HG03342 (cell line): Measurements from ENCODE around the gene CHRNA4.
"Not testable (repeated sequence)": the region's sequence is repeated elsewhere in the genome, so short reads cannot be mapped to it uniquely, and the experiment has no call there.

ENCODE experiments used
- ATAC-seq: cut with Tn5 transposase; IDR thresholded peaks from one replicate; pipeline ENCODE4 v1.9.1; 2021; ENCODE audit warnings: mild to moderate bottlenecking, moderate library complexity; ENCODE audit not compliant: unreplicated experiment

Gene CHRNA4

DNA sequence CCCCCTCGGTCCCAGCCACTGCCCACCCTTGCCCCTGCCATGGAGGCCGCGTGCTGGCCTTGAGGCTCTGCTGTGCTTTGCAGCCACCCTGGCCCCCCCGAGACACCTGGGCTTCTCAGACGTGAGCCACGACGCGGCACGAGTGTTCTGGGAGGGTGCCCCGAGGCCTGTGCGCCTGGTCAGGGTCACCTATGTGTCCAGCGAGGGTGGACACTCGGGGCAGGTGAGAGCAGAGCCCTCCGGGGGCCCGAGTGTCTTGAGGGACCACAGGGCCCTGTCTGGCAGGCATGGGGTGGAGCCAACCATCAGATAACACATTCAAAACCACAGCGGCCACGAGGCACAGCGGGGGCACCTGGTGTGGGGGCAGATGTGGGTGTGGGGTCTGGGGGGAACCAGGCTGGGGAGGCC is 49.3 kb downstream of the CHRNA4 start:
- ATAC-seq, result no peak

DNA sequence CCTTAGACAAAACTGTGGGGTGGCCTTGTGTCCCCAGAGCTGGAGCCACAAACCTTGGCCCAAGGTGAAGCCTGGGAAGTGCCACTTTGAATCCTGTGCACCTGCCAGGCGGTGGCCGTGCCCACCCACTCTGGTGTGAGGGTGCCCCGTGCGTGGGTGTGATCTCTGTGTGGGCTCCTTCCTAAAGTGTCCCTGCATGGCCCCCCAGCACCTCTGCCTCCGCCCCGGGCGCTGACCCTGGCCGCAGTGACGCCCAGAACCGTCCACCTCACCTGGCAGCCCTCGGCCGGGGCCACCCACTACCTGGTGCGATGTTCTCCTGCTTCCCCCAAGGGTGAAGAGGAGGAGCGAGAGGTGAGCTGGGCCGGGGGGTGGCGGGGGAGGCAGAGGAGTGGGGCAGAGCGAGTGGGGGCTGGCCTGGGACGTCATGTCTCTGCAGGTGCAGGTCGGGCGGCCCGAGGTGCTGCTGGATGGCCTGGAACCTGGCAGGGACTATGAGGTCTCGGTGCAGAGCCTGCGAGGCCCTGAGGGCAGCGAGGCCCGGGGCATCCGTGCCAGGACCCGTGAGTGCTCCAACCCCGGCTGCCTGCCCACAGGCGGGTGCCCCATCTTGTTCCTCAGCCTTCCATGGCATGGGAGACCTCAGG is 49.8 kb downstream of the CHRNA4 start:
- no peak for ATAC-seq

DNA sequence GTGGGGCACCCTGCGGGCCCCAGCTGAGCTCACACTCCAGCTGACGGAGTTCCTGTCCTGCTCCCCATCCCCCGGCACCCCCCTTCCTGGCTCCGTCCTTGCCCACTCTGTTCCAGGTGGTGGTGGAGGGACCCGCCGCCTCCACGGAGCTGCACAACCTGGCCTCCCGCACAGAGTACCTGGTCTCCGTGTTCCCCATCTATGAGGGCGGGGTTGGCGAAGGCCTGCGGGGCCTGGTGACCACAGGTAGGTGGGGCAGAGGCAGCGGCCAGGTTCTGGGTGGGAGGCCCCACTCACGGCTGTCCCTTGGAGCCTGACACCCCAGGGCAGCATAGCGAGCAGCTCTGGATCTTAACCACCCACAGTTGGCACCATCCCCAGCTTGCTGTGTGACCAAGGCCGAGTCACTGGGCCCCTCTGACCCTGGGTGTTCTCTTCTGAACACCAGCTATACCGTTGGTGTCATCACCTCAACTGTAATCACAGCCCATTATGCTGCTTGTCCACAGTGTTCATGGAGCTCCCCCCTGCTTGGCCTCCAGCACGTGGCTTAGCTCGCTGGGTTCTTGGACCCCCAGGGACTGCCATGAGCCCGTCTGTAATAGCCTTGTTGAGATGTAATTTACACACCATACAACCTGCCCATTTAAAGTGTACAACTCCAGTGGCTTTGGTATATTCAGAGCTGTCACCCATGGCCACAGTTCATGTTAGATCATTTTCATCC is 50.7 kb downstream of the CHRNA4 start:
- no peak for ATAC-seq

DNA sequence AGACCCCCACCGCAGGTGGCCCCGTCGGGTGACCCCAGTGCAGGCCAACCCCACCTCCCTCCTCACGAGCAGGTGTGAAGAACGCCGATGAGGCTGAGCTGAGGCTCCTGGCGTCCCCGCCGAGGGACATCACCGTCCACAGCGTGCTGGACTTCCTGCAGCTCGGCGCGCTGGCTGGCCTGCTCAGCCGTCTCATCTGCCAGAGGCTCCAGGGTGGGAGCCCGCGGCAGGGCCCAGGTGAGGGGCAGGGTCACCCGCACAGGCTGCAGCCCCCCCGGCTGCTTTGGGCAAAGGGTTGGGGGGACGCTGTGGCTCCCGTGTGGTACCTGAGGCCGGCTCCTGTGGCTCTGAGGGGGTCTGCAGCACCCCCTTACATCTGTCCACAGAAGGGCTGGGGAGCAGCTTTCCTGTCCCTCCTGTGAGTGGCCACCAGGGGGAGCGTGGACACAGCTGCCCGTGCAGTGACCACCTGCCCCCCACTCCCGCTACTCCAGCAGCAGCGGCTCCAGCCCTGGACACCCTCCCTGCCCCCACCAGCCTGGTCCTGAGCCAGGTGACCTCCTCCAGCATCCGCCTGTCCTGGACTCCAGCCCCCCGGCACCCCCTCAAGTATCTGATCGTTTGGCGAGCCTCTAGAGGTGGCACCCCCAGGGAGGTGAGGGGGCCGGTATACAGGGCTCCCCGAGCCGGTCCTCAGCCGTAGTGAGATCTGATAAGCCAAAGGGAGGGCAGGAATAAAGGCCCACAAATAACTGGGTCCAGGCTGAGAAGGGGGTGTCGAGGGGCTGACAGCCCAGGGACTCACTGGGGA is 51.7 kb downstream of the CHRNA4 start:
- no peak for ATAC-seq

DNA sequence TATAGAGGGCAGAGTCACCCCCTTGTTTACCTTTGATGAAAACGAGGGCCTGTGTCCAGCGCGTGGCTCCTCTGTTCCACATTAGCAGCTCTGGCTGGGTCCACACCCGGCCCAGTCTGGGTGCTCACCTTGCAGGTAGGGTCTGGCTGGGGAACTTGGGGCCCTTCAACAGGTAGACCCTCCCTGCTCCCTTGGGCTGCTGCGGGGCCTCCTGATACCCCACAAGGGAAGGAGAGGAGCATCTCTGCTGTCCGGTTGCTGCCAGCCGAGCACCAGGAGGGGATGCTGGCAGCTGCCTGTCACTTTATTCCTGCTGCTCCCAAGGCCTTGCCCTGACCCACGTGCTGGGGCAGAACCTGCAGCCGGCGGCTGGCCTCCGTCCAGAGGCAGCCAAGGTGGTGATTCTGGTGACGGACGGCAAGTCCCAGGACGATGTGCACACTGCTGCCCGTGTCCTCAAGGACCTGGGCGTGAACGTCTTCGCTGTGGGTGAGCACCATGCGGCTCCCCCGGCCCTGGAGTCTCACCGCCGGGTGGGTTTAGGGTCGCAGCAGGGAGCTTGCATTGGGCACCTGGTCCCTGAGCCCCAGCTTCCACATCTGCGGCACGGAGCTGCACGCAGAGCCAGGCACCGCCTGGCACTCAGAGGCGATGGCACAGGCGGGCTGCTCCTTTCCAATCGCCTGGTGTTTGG is 52.8 kb downstream of the CHRNA4 start:
- ATAC-seq, result no peak

DNA sequence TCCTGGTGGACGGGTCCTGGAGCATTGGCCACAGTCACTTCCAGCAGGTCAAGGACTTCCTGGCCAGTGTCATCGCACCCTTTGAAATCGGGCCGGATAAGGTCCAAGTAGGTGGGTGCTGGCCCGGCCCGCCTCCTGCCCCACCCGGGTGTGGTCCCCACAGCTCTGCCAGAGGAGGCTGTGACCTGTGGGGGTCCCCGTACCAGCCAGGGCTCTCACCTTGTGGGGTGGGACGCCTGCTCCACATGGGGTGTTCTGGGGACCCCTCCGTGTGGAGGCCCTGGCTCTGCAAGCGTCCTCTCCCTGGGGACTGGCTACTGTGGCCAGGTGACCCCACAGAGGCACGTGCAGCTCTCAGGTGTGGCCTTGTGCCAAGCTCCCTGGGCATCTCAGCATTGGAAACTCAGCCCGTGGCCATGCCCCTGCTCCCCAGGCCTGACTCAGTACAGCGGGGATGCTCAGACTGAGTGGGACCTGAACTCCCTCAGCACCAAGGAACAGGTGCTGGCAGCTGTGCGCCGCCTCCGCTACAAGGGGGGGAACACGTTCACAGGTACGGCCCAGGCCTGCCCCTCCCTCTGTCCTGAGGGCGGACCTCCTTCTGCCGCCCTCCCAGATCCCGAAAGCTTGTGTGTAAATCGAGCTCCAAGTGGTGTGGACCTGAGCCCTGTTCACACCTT is 53.5 kb downstream of the CHRNA4 start:
- no peak for ATAC-seq

DNA sequence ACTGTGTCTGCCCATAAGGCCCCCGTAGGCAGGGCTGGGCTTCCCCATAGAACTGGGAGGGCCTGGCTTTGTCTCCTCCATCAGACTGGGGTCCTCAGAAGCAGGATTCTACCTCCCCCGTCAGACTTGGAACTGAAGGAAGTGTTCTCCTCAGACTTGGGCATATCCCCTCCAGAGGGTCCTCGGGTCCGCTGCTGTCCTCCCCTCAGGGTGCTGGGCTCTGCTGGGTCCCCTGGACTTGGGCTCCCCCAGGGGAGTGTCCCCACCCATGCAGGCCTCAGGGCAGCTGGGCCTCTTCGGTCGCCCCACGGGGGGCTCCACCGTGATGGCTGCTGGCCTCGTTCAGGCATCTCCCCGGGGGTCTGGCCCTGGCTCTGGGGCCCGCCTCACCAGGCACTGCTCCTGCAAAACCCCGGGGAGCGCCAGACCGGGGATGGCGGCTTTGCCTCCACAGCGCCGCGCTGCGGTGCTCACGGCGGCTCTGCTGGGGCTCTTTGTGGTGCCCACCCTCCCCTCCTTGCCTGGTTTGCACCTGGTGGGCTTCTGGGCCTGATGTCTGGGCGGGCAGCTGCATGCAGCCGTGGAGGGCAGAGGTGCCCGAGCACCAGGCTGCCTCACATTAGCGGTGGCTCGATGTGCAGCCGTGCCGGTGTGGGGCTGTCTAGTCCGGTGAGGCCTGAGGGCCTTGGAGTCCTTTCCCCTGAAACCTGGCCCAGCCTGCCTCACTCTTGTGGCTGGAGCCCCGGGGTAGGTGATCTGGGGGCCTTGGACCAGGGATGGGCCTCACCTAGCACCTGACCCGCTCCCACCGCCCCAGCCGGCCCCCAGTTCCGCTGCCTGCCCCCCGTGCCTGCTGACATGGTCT is 54.2 kb downstream of the CHRNA4 start:
- no peak for ATAC-seq

DNA sequence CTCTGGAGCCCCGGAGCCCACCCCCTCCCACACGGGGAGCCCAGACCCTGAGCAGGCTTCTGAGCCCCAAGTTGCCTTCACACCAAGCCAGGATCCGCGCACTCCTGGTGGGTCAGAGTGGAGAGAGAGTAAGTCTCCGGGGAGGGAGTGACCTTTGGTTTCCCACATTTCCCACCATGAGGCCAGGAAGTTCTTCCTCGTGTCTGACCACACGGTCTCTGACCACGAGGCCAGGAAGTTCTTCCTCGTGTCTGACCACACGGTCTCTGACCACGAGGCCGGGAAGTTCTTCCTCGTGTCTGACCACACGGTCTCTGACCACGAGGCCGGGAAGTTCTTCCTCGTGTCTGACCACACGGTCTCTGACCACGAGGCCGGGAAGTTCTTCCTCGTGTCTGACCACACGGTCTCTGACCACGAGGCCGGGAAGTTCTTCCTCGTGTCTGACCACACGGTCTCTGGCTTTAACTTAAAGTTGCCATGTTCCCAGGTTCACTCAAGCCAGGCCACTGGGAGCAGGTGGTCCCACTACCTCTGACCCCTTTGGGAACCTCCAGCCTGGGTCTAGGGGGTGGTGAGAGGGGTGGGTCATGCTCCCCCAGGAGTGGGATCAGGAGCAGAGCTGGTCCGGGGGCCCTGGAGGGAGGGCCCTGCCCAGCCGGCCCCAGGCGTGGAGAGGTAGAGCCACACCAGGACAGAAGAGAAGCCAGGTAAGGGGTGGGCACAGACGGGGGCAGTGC is 55.0 kb downstream of the CHRNA4 start:
- ATAC-seq, result not testable (repeated sequence)

DNA sequence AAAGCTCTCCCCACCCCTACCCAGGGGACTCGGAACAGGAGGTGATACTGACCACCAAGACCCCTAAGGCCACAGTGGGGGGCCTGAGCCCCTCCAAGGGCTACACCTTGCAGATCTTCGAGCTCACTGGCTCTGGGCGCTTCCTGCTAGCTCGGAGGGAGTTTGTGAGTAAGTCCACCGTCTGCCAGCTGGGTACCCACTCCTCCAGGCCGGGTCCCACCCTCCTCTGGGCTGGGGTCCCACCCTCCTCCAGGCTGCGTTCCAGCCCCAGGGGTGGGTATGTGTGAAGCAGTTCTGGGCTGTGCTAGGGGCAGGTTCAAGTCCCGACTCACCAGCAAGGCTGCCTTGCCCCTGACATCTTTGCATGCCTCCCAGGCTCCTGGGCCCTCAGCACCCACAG is 55.8 kb downstream of the CHRNA4 start:
- no peak for ATAC-seq

DNA sequence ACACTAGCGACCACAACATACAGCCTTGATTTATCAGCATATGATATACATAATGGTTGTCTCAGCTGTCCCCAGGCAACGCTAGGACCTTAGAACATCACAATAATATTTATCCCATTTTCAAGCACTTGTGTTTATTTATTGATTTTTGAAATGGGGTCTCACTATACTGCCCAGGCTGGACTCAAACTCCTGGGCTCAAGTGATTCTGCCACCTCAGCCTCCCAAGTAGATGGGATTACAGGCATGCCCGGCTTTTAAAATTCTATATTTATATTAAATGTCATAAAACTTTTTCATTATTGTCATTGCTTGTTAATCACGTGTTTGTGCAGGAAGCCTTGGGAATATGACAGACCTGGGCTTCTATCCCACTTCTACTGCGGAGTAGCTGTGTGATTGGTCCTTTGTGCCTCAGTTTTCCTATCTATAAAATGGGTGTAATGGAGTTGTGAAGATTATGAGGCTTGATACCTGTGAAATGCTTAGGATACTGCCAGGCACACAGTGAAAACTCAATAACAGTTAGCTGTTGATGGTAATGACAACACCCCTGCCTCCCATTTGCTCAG is 58.0 kb downstream of the CHRNA4 start:
- no peak for ATAC-seq

DNA sequence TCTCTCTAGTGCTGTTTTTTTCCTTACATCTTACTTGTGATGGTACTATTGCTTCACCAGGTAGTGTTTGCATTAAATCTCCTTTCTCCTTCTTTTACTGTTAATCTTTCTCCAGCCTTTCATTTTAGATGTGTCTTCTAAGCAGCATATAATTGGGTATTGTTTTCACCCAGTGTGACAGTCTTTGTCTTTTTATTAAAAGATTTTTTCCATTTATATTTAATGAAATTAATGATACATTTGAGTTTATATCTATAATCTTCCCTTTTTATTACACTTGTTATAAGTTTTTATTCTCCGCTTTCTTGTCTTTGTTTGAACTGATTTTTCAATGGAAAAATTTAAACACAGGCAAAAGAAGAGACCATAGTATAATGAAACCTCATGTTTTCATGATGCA is 59.5 kb downstream of the CHRNA4 start:
- ATAC-seq, result no peak

DNA sequence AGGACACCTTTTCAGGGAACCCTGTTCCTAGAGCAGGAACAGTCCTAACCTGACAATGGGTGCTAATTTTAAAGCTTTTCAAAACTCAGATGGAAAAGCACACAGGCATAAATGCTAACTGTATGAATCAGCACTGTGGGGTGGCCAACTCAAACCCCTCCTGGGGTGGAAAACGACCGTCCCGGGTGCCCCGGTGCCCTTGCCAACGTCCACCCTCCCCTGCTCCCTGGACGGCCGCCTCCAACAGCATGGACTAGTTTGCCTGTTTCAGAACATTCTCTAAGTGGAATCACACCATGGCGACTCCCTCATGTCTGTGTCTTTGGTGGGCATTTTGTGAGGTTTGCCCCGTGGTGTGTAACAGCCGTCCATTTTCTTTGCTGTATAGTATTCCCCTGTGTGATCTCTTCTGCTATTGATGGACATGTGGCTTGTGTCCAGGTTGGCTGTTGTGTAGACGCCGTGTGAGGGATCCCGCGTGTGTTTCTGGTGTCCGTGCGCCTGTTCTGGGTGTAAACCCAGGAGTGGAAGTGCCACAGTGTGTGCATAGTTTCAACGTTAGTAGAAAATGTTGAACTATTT is 62.3 kb downstream of the CHRNA4 start:
- ATAC-seq, result no peak

DNA sequence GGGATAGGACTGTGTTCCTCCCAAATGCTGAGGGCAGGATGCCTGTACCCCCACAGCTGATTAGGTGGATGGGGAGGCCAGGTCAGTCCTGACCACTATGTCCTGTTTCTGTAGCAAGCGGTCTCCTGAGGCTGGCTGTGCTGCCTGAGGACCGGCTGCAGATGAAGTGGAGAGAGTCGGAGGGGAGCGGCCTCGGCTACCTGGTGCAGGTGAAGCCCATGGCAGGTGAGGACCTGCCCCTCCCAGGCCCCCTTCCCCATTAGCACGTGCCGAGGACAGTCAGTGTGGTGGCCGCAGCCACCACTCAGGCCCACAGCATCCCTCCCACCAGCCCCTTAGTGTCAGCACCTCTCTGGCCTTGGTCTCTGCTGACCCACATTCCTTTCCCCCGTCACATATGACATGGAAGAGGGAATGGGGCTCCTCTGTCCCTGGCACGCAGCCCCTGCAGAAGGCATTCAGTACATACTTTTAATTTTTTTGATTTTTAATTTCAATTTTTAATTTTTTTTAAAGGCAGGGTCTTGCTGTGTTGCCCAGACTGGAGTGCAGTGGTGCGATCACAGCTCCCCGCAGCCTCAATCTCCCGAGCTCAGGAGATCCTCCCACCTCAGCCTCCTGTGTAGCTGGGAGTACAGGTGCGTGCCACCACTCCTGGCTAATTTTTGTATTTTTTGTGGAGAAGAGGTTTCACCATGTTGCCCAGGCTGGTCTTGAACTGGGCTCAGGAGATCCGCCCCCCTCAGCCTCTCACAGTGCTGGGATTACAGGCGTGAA is 63.2 kb downstream of the CHRNA4 start:
- ATAC-seq, result no peak

DNA sequence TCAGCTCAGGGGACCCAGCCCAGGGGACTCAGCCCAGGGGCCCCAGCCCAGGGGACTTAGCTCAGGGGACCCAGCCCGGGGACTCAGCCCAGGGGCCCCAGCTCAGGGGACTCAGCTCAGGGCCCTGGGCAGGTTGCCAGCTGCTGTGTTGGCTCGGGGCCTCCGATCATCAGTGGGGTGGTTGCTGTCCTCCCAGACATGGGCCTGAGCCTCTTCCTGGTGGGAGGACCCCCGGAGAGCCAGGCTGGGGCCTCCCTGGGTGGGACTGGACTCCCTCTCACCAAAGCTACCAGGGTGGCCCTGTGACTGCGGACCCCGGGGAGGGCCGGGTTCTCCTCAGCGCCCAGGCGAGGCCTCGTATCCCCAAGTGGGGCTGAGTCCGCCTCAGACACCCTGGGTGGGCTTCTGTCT is 63.8 kb downstream of the CHRNA4 start:
- ATAC-seq, result no peak

DNA sequence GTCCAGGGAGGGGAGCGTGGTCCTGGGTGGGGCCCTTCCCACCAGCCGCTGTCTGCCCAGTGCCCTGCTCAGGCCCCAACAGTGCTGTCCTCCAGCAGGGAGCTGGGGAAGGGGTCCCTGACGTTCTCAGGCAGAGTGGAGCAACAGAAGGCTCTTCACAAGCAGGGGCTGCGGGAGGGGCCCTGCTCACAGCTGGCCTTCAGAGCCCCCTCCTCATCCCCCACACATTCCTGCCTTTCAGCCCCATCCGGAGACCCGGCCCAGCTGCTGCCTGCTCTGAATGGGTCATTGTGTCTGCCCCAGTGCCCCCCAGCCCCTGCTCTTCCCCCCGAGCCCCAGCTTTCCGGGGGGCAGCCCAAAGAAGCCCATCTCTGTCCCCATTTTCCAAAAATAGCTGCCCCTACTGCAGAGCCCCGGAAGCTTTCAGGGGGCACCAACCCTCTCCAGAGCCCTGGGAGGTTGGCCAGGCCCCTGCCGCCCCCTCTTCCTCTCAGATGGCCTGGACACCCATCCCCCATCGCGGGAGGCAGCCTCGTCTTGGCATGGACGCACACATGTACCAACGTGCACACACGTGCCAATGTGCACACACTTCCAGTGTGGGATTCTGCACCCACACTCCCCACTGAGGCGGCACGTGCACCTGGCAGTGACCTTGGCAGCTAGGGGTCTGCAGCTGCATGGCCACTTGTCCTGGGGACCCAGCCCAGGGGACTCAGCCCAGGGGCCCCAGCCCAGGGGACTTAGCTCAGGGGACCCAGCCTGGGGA is 64.4 kb downstream of the CHRNA4 start:
- no peak for ATAC-seq

DNA sequence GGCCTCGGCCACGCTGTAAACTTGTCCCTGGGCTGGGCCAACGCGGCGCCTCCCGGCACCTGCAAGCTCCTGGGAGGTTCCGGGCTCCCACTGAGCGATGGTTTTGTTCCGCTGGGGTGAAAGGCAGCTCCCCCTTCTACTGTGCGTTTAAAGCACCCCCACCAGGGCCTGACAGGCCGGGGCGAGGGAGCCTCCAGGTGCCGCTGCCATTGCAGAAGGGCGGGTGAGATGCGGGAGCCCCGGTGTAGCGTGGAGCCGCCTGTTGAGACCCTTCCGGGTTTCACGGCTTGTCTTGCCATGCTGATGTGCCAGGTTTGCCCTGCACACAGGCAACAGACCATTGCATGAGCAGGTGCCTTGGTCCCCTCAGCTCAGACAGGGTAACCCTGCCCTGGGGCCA is 65.3 kb downstream of the CHRNA4 start:
- no peak for ATAC-seq

DNA sequence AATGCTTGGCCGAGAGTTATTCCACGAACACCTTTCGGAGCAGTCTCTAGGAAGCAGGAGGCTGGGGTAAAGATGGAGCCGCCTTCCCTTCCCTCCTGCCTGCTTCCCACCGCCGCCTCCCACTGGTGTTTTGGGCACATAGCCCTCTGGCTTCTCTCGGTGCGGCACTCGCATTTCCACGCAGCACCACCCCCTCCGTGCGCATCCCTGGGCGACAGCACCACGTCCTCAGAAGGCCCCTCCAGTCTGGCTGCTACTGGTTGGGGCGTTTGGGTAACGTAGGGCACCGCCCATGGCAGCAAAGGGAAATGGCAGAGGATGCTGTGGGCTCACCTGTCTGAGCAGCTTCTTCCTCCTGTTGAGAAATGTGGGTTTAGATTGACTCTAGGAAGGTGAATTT is 65.7 kb downstream of the CHRNA4 start:
- no peak for ATAC-seq
